Peyer's patch (tissue), 4 donors: ENCODE measurements around the gene MDFIC.

Source experiments
- POLR2A ChIP-seq, 2 donors: fragments of 450-650 bp; IDR thresholded peaks; one replicate each; pipeline ENCODE4 v1.5.1; 2017; ENCODE audit warnings: antibody characterized with exemption in 2 of 2, mild to moderate bottlenecking in 2 of 2, moderate library complexity in 2 of 2
- TF ChIP-seq, protein P1 (sequence below), 6 experiments: fragments of 450-650 bp in 4 of 6; fragments of 200-600 bp in 2 of 6; sonication (generic) in 1 of 6; IDR thresholded peaks; one replicate each; pipeline ENCODE4 v1.5.1; 2017 to 2019; ENCODE audit warnings: antibody characterized with exemption in 6 of 6, mild to moderate bottlenecking in 3 of 6, moderate library complexity in 1 of 6

DNA sequence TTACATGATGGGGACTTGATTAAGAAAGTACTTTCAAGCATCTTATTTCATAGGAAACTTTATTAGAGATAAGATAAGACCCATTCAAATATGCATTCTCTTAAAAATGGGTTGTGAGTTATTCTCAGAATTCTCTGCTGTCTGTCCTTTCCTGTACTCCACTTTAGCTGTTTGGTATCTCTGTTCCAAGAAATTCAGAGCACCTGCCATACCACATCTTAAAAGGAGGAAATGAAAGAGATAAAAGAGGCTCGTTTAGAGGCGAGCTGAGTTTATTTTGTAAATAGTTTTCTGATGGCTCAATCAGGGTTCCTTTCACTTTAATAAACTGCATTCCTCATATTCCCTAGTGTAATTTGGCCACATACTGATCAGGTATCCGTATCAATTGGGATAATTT, 87.2 kb downstream of the MDFIC start:
- TF ChIP-seq, protein P1, sequence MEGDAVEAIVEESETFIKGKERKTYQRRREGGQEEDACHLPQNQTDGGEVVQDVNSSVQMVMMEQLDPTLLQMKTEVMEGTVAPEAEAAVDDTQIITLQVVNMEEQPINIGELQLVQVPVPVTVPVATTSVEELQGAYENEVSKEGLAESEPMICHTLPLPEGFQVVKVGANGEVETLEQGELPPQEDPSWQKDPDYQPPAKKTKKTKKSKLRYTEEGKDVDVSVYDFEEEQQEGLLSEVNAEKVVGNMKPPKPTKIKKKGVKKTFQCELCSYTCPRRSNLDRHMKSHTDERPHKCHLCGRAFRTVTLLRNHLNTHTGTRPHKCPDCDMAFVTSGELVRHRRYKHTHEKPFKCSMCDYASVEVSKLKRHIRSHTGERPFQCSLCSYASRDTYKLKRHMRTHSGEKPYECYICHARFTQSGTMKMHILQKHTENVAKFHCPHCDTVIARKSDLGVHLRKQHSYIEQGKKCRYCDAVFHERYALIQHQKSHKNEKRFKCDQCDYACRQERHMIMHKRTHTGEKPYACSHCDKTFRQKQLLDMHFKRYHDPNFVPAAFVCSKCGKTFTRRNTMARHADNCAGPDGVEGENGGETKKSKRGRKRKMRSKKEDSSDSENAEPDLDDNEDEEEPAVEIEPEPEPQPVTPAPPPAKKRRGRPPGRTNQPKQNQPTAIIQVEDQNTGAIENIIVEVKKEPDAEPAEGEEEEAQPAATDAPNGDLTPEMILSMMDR (IDR thresholded peaks at IDR 0.05): no peak
- TF ChIP-seq POLR2A (IDR thresholded peaks at IDR 0.05): no peak
